ENCODE data around the gene P2RX7. TPM values are rescaled to one million over a fixed set of nuclear protein-coding genes. Genes with fewer than 3 reads are reported as not detected.

The P2RX7 gene
- total RNA-seq, 1 donor from 2014 or later = 0.40 TPM

DNA sequence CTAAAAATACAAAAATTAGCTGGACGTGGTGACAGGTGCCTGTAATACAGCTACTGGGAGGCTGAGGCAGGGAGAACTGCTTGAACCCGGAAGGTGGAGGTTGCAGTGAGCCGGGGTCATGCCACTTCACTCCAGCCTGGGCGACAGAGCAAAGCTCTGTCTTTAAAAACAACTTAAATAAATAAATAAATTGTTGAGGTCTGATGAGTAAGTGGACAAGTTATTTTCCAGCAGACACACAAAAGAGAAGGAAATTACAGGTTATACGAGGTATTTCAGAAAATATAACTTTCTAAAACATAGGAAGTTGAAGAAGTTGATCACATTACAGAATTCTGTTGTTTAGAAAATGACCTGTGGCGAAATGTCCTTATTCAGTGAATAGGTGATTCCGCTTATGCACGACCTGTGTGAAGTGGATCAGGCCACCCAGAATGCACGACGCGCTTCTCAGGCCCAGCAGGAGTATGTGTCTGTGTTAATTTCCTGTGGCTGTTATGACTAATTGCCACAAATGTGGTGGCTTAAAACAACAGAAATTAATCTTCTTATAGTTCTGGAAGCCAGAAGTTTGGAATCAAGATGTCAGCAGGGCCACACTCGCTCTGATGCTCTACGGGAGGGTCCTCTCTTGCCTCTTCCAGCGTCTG is 38.1 kb downstream of the P2RX7 start:
- TF ChIP-seq CTCF (IDR thresholded peaks at IDR 0.05; ENCODE audit: unreplicated experiment) = no peak
- no peak overlapping the region for H3K27ac Mint-ChIP-seq
- H3K9me3 Mint-ChIP-seq = no peaks in the 10 kb centered on the region
- DNase-seq (ENCODE audit: low spot score in 2 of 2, unreplicated experiment in 2 of 2) = no peak
- no peaks in the 10 kb centered on the region for H3K27me3 Mint-ChIP-seq (ENCODE audit: low read depth)
- no peaks in the 10 kb centered on the region for H3K4me1 Mint-ChIP-seq
- H3K4me3 Mint-ChIP-seq = no peak overlapping the region
- no peaks in the 10 kb centered on the region for H3K36me3 Mint-ChIP-seq

- H3K4me3 Mint-ChIP-seq = no peak overlapping the region
- no peaks in the 10 kb centered on the region for H3K4me1 Mint-ChIP-seq
- H3K9me3 Mint-ChIP-seq = no peaks in the 10 kb centered on the region
- no peaks in the 10 kb centered on the region for H3K27me3 Mint-ChIP-seq (ENCODE audit: low read depth)
- DNase-seq (ENCODE audit: low spot score in 2 of 2, unreplicated experiment in 2 of 2) = no peak
- H3K36me3 Mint-ChIP-seq = no peaks in the 10 kb centered on the region
- H3K27ac Mint-ChIP-seq = no peak overlapping the region
- no peak for TF ChIP-seq CTCF (IDR thresholded peaks at IDR 0.05; ENCODE audit: unreplicated experiment)
Measured at GRCh38 chr12:121172145-121172544, 39.5 kb downstream of the P2RX7 start.

- Mint-ChIP-seq H3K27ac (no peak overlapping the region), H3K36me3 (no peaks in the 10 kb centered on the region), H3K4me1 (no peaks in the 10 kb centered on the region), H3K4me3 (no peak overlapping the region), H3K9me3 (no peaks in the 10 kb centered on the region), H3K27me3 (ENCODE audit: low read depth) (no peaks in the 10 kb centered on the region)
- TF ChIP-seq CTCF (IDR thresholded peaks at IDR 0.05; ENCODE audit: unreplicated experiment) = no peak
- DNase-seq (ENCODE audit: low spot score in 2 of 2, unreplicated experiment in 2 of 2) = no peak
Measured at GRCh38 chr12:121175383-121176119, 42.9 kb downstream of the P2RX7 start.

DNA sequence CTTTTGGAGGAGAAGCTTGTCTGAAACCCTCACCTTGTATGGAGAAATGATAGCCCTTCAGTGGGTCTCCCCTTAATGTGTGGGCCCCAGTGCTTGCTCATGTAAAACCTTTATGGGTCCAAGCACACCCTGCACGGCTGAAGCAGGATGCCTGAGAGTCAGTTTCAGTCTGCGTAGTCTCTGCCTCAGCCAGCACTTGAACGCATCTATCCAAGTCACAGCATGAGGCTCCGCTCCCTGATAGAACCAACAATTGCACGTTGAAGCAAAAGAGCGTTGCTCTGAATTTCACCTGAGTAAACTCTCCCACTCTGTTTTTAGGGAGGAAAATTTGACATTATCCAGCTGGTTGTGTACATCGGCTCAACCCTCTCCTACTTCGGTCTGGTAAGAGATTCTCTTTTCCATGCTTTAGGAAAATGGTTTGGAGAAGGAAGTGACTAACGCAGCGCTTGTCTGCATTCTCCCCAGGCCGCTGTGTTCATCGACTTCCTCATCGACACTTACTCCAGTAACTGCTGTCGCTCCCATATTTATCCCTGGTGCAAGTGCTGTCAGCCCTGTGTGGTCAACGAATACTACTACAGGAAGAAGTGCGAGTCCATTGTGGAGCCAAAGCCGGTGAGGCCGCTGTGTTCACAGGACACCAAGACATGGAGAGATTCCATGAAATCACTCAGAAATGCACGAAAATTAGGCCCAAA is 44.3 kb downstream of the P2RX7 start:
- Mint-ChIP-seq H3K27ac (no peak overlapping the region), H3K36me3 (no peaks in the 10 kb centered on the region), H3K27me3 (ENCODE audit: low read depth) (no peaks in the 10 kb centered on the region), H3K4me3 (no peak overlapping the region), H3K9me3 (no peaks in the 10 kb centered on the region), H3K4me1 (no peaks in the 10 kb centered on the region)
- no peak for DNase-seq (ENCODE audit: low spot score in 2 of 2, unreplicated experiment in 2 of 2)
- no peak for TF ChIP-seq CTCF (IDR thresholded peaks at IDR 0.05; ENCODE audit: unreplicated experiment)

DNA sequence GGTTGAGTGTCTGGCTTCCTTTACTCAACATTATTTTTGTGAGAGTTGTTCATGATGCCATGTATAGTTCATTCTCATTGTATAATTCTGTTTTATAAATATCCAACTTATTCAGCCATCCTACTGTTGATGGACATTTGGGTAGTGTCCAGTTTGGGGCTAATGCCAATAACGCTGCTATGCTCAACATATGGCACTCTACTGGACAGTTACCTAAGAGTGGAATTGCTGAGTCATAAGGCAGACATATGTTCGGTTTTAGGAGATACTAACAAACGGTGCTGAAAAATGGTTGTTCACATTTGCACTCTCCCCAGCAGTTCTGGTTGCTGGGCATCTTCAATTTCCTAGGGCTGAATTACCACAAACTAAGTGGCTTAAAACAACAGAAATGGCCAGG is 48.5 kb downstream of the P2RX7 start:
- H3K27me3 Mint-ChIP-seq (ENCODE audit: low read depth) = no peaks in the 10 kb centered on the region
- H3K9me3 Mint-ChIP-seq = peaks cover 2% of the 10 kb centered on the region
- no peaks in the 10 kb centered on the region for H3K4me1 Mint-ChIP-seq
- H3K36me3 Mint-ChIP-seq = no peaks in the 10 kb centered on the region
- H3K4me3 Mint-ChIP-seq = no peak overlapping the region
- no peak for TF ChIP-seq CTCF (IDR thresholded peaks at IDR 0.05; ENCODE audit: unreplicated experiment)
- no peak overlapping the region for H3K27ac Mint-ChIP-seq
- DNase-seq (ENCODE audit: low spot score in 2 of 2, unreplicated experiment in 2 of 2) = no peak
